DMS 273 treated with DMSO at 0.1 percent for 48 hours (cell line): Measurements from ENCODE around the gene RGS21.
"Not testable (repeated sequence)": the region's sequence is repeated elsewhere in the genome, so short reads cannot be mapped to it uniquely, and the experiment has no call there.

Experiments used
- DNase-seq: peaks from one replicate; lab custom pipeline; 2025; lab: John Stamatoyannopoulos, UW

The RGS21 gene

GRCh38 chr1:192316942-192317450 is at the start of gene RGS21:
Gene RGS21 (plus strand): TSS chr1:192316992. CDS start chr1:192343037, 26,045 bp downstream.
- DNase-seq = no peak

GRCh38 chr1:192268468-192269052 is 48.2 kb upstream of the RGS21 start:
- no peak for DNase-seq

GRCh38 chr1:192270398-192270797 is 46.4 kb upstream of the RGS21 start:
- no peak for DNase-seq

GRCh38 chr1:192272732-192273131 is 44.1 kb upstream of the RGS21 start:
- DNase-seq = no peak

GRCh38 chr1:192274588-192274987 is 42.2 kb upstream of the RGS21 start:
- DNase-seq = no peak

GRCh38 chr1:192277635-192278034 is 39.2 kb upstream of the RGS21 start:
- DNase-seq = no peak

GRCh38 chr1:192284927-192285326 is 31.9 kb upstream of the RGS21 start:
- no peak for DNase-seq

- no peak for DNase-seq
These were observed 13.8 kb upstream of the RGS21 start for GRCh38 chr1:192303029-192303428.

- not testable (repeated sequence) for DNase-seq
These were observed 8.5 kb upstream of the RGS21 start for GRCh38 chr1:192308314-192308713.

- DNase-seq = no peak
These were observed 5.5 kb upstream of the RGS21 start for GRCh38 chr1:192311281-192311680.

- no peak for DNase-seq
These were observed 11.2 kb downstream of the RGS21 start for GRCh38 chr1:192327997-192328396.

GRCh38 chr1:192342842-192343241 is 26.1 kb downstream of the RGS21 start:
- DNase-seq = no peak

- DNase-seq = no peak
These were observed 26.6 kb downstream of the RGS21 start for GRCh38 chr1:192343344-192343743.

- no peak for DNase-seq
These were observed 32.5 kb downstream of the RGS21 start for GRCh38 chr1:192349314-192349713.

GRCh38 chr1:192350356-192350755 is 33.6 kb downstream of the RGS21 start:
- DNase-seq = no peak

- DNase-seq = no peak
These were observed 34.8 kb downstream of the RGS21 start for GRCh38 chr1:192351550-192351949.

- DNase-seq = no peak
These were observed 41.1 kb downstream of the RGS21 start for GRCh38 chr1:192357924-192358323.

GRCh38 chr1:192358402-192358801 is 41.6 kb downstream of the RGS21 start:
- no peak for DNase-seq

GRCh38 chr1:192358822-192359221 is 42.0 kb downstream of the RGS21 start:
- no peak for DNase-seq

- DNase-seq = no peak
These were observed 46.4 kb downstream of the RGS21 start for GRCh38 chr1:192363177-192363576.

- DNase-seq = no peak
These were observed 50.6 kb downstream of the RGS21 start for GRCh38 chr1:192367436-192367835.

GRCh38 chr1:192375306-192375705 is 58.5 kb downstream of the RGS21 start:
- no peak for DNase-seq

- DNase-seq = no peak
These were observed 59.6 kb downstream of the RGS21 start for GRCh38 chr1:192376374-192376773.

- DNase-seq = no peak
These were observed 61.5 kb downstream of the RGS21 start for GRCh38 chr1:192378276-192378675.
